H9 (cell line): Measurements from ENCODE around the gene SLC2A11. TPM values are rescaled to one million over a fixed set of nuclear protein-coding genes. Genes with fewer than 3 reads are reported as not detected.

Experiments used
- DNase-seq: peaks from one replicate; pipeline ENCODE4 v3.0.0-alpha.2; 2017
- H2AFZ ChIP-seq: one replicate; pipeline ENCODE4 v1.6.1; 2013; ENCODE audit warnings: mild to moderate bottlenecking, low read length, control low read depth, moderate library complexity
- H2AK5ac ChIP-seq: 2 replicates; pipeline ENCODE4 v1.6.1; 2013; ENCODE audit warnings: low read length, control low read depth, mixed read lengths; ENCODE audit not compliant: insufficient read length
- H2BK120ac ChIP-seq: one replicate; pipeline ENCODE4 v1.6.1; 2013; ENCODE audit warnings: low read depth, mild to moderate bottlenecking, low read length, control low read depth, inconsistent platforms; ENCODE audit not compliant: poor library complexity, severe bottlenecking
- H2BK12ac ChIP-seq: 2 replicates; pipeline ENCODE4 v1.6.1; 2013; ENCODE audit warnings: low read length, control low read depth, mixed read lengths, low read depth; ENCODE audit not compliant: insufficient read length
- H2BK15ac ChIP-seq: 2 replicates; pipeline ENCODE4 v1.6.1; 2013; ENCODE audit warnings: low read depth, low read length, control low read depth
- H2BK20ac ChIP-seq: one replicate; pipeline ENCODE4 v1.6.1; 2013; ENCODE audit warnings: low read depth, mild to moderate bottlenecking, low read length, control low read depth, inconsistent platforms; ENCODE audit not compliant: poor library complexity, severe bottlenecking
- H2BK5ac ChIP-seq: 2 replicates; pipeline ENCODE4 v1.6.1; 2013; ENCODE audit warnings: low read length, control low read depth, mixed read lengths; ENCODE audit not compliant: insufficient read length
- H3K14ac ChIP-seq: 2 replicates; pipeline ENCODE4 v1.6.1; 2013; ENCODE audit warnings: low read length, control low read depth; ENCODE audit not compliant: insufficient read depth
- H3K18ac ChIP-seq: 2 replicates; pipeline ENCODE4 v1.6.1; 2013; ENCODE audit warnings: low read depth, mild to moderate bottlenecking, mixed read lengths, low read length, control low read depth; ENCODE audit not compliant: insufficient read length
- H3K23ac ChIP-seq: 2 replicates; pipeline ENCODE4 v1.6.1; 2013; ENCODE audit warnings: low read length, control low read depth, mixed read lengths, low read depth; ENCODE audit not compliant: insufficient read length
- H3K23me2 ChIP-seq: 2 replicates; pipeline ENCODE4 v1.6.1; 2013; ENCODE audit warnings: low read depth, mild to moderate bottlenecking, mixed read lengths, low read length, control low read depth; ENCODE audit not compliant: insufficient read length, poor library complexity, severe bottlenecking
- H3K27ac ChIP-seq: 2 replicates; pipeline ENCODE4 v1.5.1; 2013; ENCODE audit warnings: low read length, control low read depth, mixed read lengths, low read depth; ENCODE audit not compliant: insufficient read length
- H3K27me3 ChIP-seq: 2 replicates; pipeline ENCODE4 v1.6.1; 2013; ENCODE audit warnings: low read length, control low read depth, inconsistent platforms; ENCODE audit not compliant: insufficient read depth
- H3K4ac ChIP-seq: 2 replicates; pipeline ENCODE4 v1.6.1; 2013; ENCODE audit warnings: low read depth, mild to moderate bottlenecking, control low read depth, inconsistent platforms, low read length, moderate library complexity
- H3K4me1 ChIP-seq: 2 replicates; pipeline ENCODE4 v1.6.1; 2013; ENCODE audit warnings: low read length, control low read depth, inconsistent platforms; ENCODE audit not compliant: insufficient read depth
- H3K4me2 ChIP-seq: 2 replicates; pipeline ENCODE4 v1.6.1; 2013; ENCODE audit warnings: low read length, control low read depth, mixed read lengths; ENCODE audit not compliant: insufficient read length, insufficient read depth
- H3K56ac ChIP-seq: 2 replicates; pipeline ENCODE4 v1.6.1; 2013; ENCODE audit warnings: low read depth, mild to moderate bottlenecking, mixed read lengths, low read length, control low read depth; ENCODE audit not compliant: insufficient read length
- H3K79me1 ChIP-seq: 2 replicates; pipeline ENCODE4 v1.6.1; 2013; ENCODE audit warnings: low read depth, mild to moderate bottlenecking, moderate library complexity, low read length, control low read depth, inconsistent platforms; ENCODE audit not compliant: insufficient read depth, poor library complexity, severe bottlenecking
- H3K79me2 ChIP-seq: 2 replicates; pipeline ENCODE4 v1.6.1; 2013; ENCODE audit warnings: low read length, control low read depth, inconsistent platforms; ENCODE audit not compliant: insufficient read depth
- H3K9ac ChIP-seq: 2 replicates; pipeline ENCODE4 v1.6.1; 2013; ENCODE audit warnings: low read length, control low read depth, mixed read lengths; ENCODE audit not compliant: insufficient read length; ENCODE audit errors: extremely low read depth
- H3K9me3 ChIP-seq: one replicate; pipeline ENCODE4 v1.6.1; 2013; ENCODE audit warnings: low read depth, low read length, inconsistent platforms; ENCODE audit not compliant: control insufficient read depth
- H3T11ph ChIP-seq: one replicate; pipeline ENCODE4 v1.6.1; 2013; ENCODE audit warnings: mild to moderate bottlenecking, low read length, control low read depth, inconsistent platforms
- H4K20me1 ChIP-seq: one replicate; pipeline ENCODE4 v1.6.1; 2013; ENCODE audit not compliant: control insufficient read depth, insufficient read length, insufficient read depth
- H4K5ac ChIP-seq: 2 replicates; pipeline ENCODE4 v1.6.1; 2013; ENCODE audit warnings: low read depth, mild to moderate bottlenecking, mixed read lengths, low read length, control low read depth; ENCODE audit not compliant: insufficient read length
- H4K8ac ChIP-seq: replicated peaks from 2 replicates; pipeline ENCODE4 v1.6.1; 2013; ENCODE audit warnings: low read length, control low read depth, mixed read lengths, low read depth; ENCODE audit not compliant: insufficient read length
- H4K91ac ChIP-seq: 2 replicates; pipeline ENCODE4 v1.6.1; 2013; ENCODE audit warnings: low read depth, mild to moderate bottlenecking, moderate library complexity, mixed read lengths, low read length, control low read depth; ENCODE audit not compliant: insufficient read length
- H3K27ac Mint-ChIP-seq, 3 experiments: 2 replicates in 2 of 3; 3 replicates in 1 of 3; pipeline ENCODE4 v1.8.0; 2020 to 2021; ENCODE audit warnings: mixed read lengths in 3 of 3, mild to moderate bottlenecking in 1 of 3, moderate library complexity in 1 of 3
- H3K27me3 Mint-ChIP-seq: 2 replicates; pipeline ENCODE4 v1.8.0; 2021; ENCODE audit warnings: low read depth, mild to moderate bottlenecking, moderate library complexity, mixed read lengths
- H3K36me3 Mint-ChIP-seq, 3 experiments: 2 replicates in 2 of 3; 3 replicates in 1 of 3; pipeline ENCODE4 v1.8.0; 2020 to 2021; ENCODE audit warnings: low read depth in 3 of 3, mixed read lengths in 3 of 3; ENCODE audit not compliant: insufficient read depth in 1 of 3
- H3K4me1 Mint-ChIP-seq, 2 experiments: 2 replicates each; pipeline ENCODE4 v1.8.0; 2020; ENCODE audit warnings: mixed read lengths in 2 of 2
- H3K4me3 Mint-ChIP-seq, 2 experiments: 2 replicates in 1 of 2; 3 replicates in 1 of 2; pipeline ENCODE4 v1.8.0; 2020 to 2021; ENCODE audit warnings: mild to moderate bottlenecking in 2 of 2, mixed read lengths in 2 of 2, moderate library complexity in 1 of 2
- H3K9me3 Mint-ChIP-seq, 2 experiments: 2 replicates in 1 of 2; 3 replicates in 1 of 2; pipeline ENCODE4 v1.8.0; 2020; ENCODE audit warnings: mild to moderate bottlenecking in 2 of 2, mixed read lengths in 2 of 2, moderate library complexity in 1 of 2
- CTCF ChIP-seq: fragments of 200-600 bp; sonication (generic); conservative IDR thresholded peaks from 3 replicates; pipeline ENCODE4 v1.8.0; 2021; ENCODE audit warnings: antibody characterized with exemption, mild to moderate bottlenecking
- WGBS: extraction: QIAGEN DNeasy Blood & Tissue Kit; methylation state at CpG from one replicate; pipeline ENCODE4 v1.1.7; 2013; ENCODE audit warnings: missing lambda C conversion rate, low lambda C conversion rate, mixed read lengths; ENCODE audit not compliant: insufficient read length; ENCODE audit errors: extremely low coverage; 5-methylcytosine and 5-hydroxymethylcytosine counted together
- total RNA-seq: library from RNA; stranded (reverse); gene quantifications from 2 replicates; pipeline ENCODE4 v1.2.1, GENCODE V29; 2021

The SLC2A11 gene
- total RNA-seq, 1 experiment from 2014 or later: 15.0 TPM

GRCh38 chr22:23896523-23897186 is 39.0 kb downstream of the SLC2A11 start:
- H3K79me2 ChIP-seq: no peaks in the 10 kb centered on the region
- no peak overlapping the region for H3K4ac ChIP-seq
- no peak for DNase-seq
- no peak overlapping the region for H3K18ac ChIP-seq
- no peak overlapping the region for H2BK15ac ChIP-seq
- no peak overlapping the region for H3K23ac ChIP-seq
- H3K4me1 ChIP-seq: peaks cover 3% of the 10 kb centered on the region; the same call in 1 of the 2 replicates
- Mint-ChIP-seq H3K27ac (peak overlapping the region; percentile 12 to 63 (median 44); a peak in 3 of 7 replicates), H3K4me3 (peak overlapping the region; percentile 34 to 41; a peak in 3 of 5 replicates), H3K9me3 (peaks cover 28 to 31% of the 10 kb centered on the region in 2 experiments), H3K27me3 (peaks cover 28% of the 10 kb centered on the region), H3K36me3 (peaks cover 52 to 60% (median 60%) of the 10 kb centered on the region in 3 experiments), H3K4me1 (peaks cover 41 to 47% of the 10 kb centered on the region in 2 experiments)
- no peak overlapping the region for H2BK5ac ChIP-seq
- no peak overlapping the region for H2BK12ac ChIP-seq
- H3K9ac ChIP-seq: no peak overlapping the region
- no peak overlapping the region for H4K8ac ChIP-seq
- no peak overlapping the region for H3K4me2 ChIP-seq
- H3K23me2 ChIP-seq: peaks cover 8% of the 10 kb centered on the region
- no peak for TF ChIP-seq CTCF
- no peak overlapping the region for H4K5ac ChIP-seq
- H3T11ph ChIP-seq: no peak overlapping the region
- WGBS: no CpG with 5 or more reads among the region's 8 CpGs
- no peaks in the 10 kb centered on the region for H3K27me3 ChIP-seq
- no peak overlapping the region for H3K14ac ChIP-seq
- no peaks in the 10 kb centered on the region for H3K9me3 ChIP-seq
- H3K56ac ChIP-seq: no peak overlapping the region
- H2BK20ac ChIP-seq: no peak overlapping the region
- H2AFZ ChIP-seq: no peak overlapping the region
- no peak overlapping the region for H2AK5ac ChIP-seq
- no peak overlapping the region for H3K27ac ChIP-seq
- H4K20me1 ChIP-seq: no peaks in the 10 kb centered on the region
- no peak overlapping the region for H2BK120ac ChIP-seq
- no peak overlapping the region for H4K91ac ChIP-seq
- peaks cover 6% of the 10 kb centered on the region for H3K79me1 ChIP-seq
